ENCODE data around the gene TCTA.

DNA sequence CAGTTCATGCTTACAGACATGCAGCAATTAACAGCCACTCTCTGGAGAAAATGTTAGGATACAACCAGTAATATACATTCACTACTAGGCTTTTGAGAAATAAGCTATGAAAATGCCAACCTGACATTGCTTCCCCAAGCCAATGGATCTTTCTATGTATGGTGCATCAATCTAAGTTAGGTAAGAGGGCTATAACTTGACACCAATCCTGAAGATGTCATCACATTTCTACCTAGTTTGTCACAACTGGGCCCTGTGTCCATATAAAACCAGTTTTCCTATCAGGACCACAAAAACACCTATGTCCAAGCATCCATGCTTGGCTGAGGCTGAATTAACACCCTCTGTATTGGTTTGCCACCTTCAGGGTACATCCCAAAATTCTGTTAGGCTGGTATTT is 40.3 kb upstream of the TCTA start:
- no peak for TF ChIP-seq RXRA (IDR thresholded peaks at IDR 0.05; ENCODE audit: borderline replicate concordance, low read depth)
- no peak for TF ChIP-seq SMC3 (IDR thresholded peaks at IDR 0.05; ENCODE audit: low read depth, low read length)
- no peak for TF ChIP-seq JUND (IDR thresholded peaks at IDR 0.05)
- TF ChIP-seq TCF12 (IDR thresholded peaks at IDR 0.05), result no peak
- TF ChIP-seq GATA2 (CRISPR knock-in tag; IDR thresholded peaks at IDR 0.05), result no peak
- TF ChIP-seq NRF1 (IDR thresholded peaks at IDR 0.05; ENCODE audit: low read depth, low read length), result no peak
- TF ChIP-seq EP300 (IDR thresholded peaks at IDR 0.05; ENCODE audit: borderline replicate concordance in 1 of 2, low read depth in 1 of 2, low read length in 1 of 2), result no peak
- TF ChIP-seq CTCF (IDR thresholded peaks at IDR 0.05), result no peak
- no peak for TF ChIP-seq POLR2AphosphoS5 (IDR thresholded peaks at IDR 0.05; ENCODE audit: low read depth, low read length)
- TF ChIP-seq RAD21 (IDR thresholded peaks at IDR 0.05; ENCODE audit: low read length), result no peak
- TF ChIP-seq, protein P1, sequence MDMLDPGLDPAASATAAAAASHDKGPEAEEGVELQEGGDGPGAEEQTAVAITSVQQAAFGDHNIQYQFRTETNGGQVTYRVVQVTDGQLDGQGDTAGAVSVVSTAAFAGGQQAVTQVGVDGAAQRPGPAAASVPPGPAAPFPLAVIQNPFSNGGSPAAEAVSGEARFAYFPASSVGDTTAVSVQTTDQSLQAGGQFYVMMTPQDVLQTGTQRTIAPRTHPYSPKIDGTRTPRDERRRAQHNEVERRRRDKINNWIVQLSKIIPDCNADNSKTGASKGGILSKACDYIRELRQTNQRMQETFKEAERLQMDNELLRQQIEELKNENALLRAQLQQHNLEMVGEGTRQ (IDR thresholded peaks at IDR 0.05; ENCODE audit: borderline replicate concordance, low read depth, low read length), result no peak
- no peak for TF ChIP-seq MXI1 (IDR thresholded peaks at IDR 0.05; ENCODE audit: low read depth, low read length)

Data from SK-N-SH (cell line).